H1 (cell line): Measurements from ENCODE around the gene IL20RB. TPM values are rescaled to one million over a fixed set of nuclear protein-coding genes. Genes with fewer than 3 reads are reported as not detected.

Experiments
- CTCF ChIA-PET: fragments of 300-600 bp; sonication (Branson Sonifier 250); formaldehyde crosslinking; loops from one replicate; lab custom pipeline; 2021; ENCODE audit not compliant: partially characterized antibody; lab: Charles Lee
- POLR2A ChIA-PET: fragments of 300-600 bp; sonication (Branson Sonifier 250); formaldehyde crosslinking; loops from one replicate; lab custom pipeline; 2021; ENCODE audit warnings: inconsistent platforms; ENCODE audit not compliant: partially characterized antibody; lab: Charles Lee
- DNase-seq, 2 experiments: peaks; one replicate each; pipeline versions ENCODE4 v3.0.0 to v3.0.0-alpha.2; 2010 to 2022; ENCODE audit warnings: low spot score in 2 of 2, low read depth in 1 of 2, mixed read lengths in 1 of 2
- FAIRE-seq: peaks from 2 replicates; lab custom pipeline; 2011; peaks lifted over from hg19 to GRCh38; lab: Jason Lieb, UNC
- H2AFZ ChIP-seq: 2 replicates; pipeline ENCODE4 v1.8.1; 2012; ENCODE audit warnings: low read length, inconsistent platforms
- H2AK5ac ChIP-seq: 2 replicates; pipeline ENCODE4 v1.6.1; 2013; ENCODE audit warnings: low read depth, low read length
- H2BK120ac ChIP-seq: replicated peaks from 2 replicates; pipeline ENCODE3; 2013; ENCODE audit warnings: low read depth, low read length, inconsistent platforms
- H2BK12ac ChIP-seq: 2 replicates; pipeline ENCODE4 v1.6.1; 2013; ENCODE audit warnings: low read depth, low read length
- H2BK15ac ChIP-seq: 2 replicates; pipeline ENCODE4 v1.6.1; 2013; ENCODE audit warnings: low read length
- H2BK20ac ChIP-seq: 2 replicates; pipeline ENCODE4 v1.6.1; 2013; ENCODE audit warnings: low read length
- H2BK5ac ChIP-seq: 2 replicates; pipeline ENCODE4 v1.6.1; 2013; ENCODE audit warnings: low read depth, low read length
- H3K14ac ChIP-seq: 2 replicates; pipeline ENCODE4 v1.6.1; 2013; ENCODE audit warnings: inconsistent platforms; ENCODE audit not compliant: insufficient read length
- H3K18ac ChIP-seq: 2 replicates; pipeline ENCODE4 v1.6.1; 2013; ENCODE audit warnings: low read length; ENCODE audit errors: extremely low read depth
- H3K23ac ChIP-seq: 2 replicates; pipeline ENCODE4 v1.6.1; 2013; ENCODE audit warnings: inconsistent platforms; ENCODE audit not compliant: insufficient read length
- H3K23me2 ChIP-seq: 2 replicates; pipeline ENCODE4 v1.6.1; 2013; ENCODE audit warnings: low read depth, low read length
- H3K27ac ChIP-seq: 2 replicates; pipeline ENCODE4 v1.6.1; 2011; ENCODE audit warnings: low read depth, low read length, inconsistent platforms
- H3K27me3 ChIP-seq, 4 experiments: replicated peaks in 1 of 4; 1 replicate in 1 of 4; 2 replicates in 3 of 4; pipeline versions ENCODE4 v1.6.1 to v1.8.1; 2011 to 2013; ENCODE audit warnings: low read length in 3 of 4, mild to moderate bottlenecking in 3 of 4, inconsistent platforms in 2 of 4, mixed read lengths in 2 of 4, moderate library complexity in 1 of 4; ENCODE audit not compliant: control insufficient read depth in 3 of 4, insufficient read depth in 3 of 4; ENCODE audit errors: extremely low read depth in 1 of 4
- H3K36me3 ChIP-seq, 4 experiments: 2 replicates each; pipeline versions ENCODE4 v1.6.1 to v1.8.1; 2011 to 2013; ENCODE audit warnings: mild to moderate bottlenecking in 4 of 4, low read length in 3 of 4, moderate library complexity in 2 of 4, control low read depth in 1 of 4, inconsistent platforms in 1 of 4; ENCODE audit not compliant: insufficient read depth in 4 of 4, control insufficient read depth in 2 of 4
- H3K4ac ChIP-seq: replicated peaks from 2 replicates; pipeline ENCODE3; 2013; ENCODE audit warnings: low read length, low read depth, mixed read lengths, inconsistent platforms; ENCODE audit not compliant: insufficient read length
- H3K4me1 ChIP-seq, 4 experiments: replicated peaks in 1 of 4; 1 replicate in 1 of 4; 2 replicates in 3 of 4; pipeline versions ENCODE4 v1.6.1 to v1.8.1; 2011 to 2013; ENCODE audit warnings: low read length in 3 of 4, inconsistent platforms in 2 of 4, mixed read lengths in 1 of 4; ENCODE audit not compliant: insufficient read depth in 4 of 4, control insufficient read depth in 3 of 4
- H3K4me2 ChIP-seq, 2 experiments: 2 replicates each; pipeline versions ENCODE4 v1.6.1 to v1.8.1; 2011 to 2013; ENCODE audit warnings: low read depth in 2 of 2, low read length in 2 of 2, control low read depth in 1 of 2, inconsistent platforms in 1 of 2, mild to moderate bottlenecking in 1 of 2; ENCODE audit not compliant: insufficient read depth in 1 of 2
- H3K4me3 ChIP-seq, 4 experiments: fragments of 200-600, 300-600 bp in 1 of 4; sonication (generic), shearing (Covaris generic), sonication (Bioruptor Twin) in 1 of 4; 2 replicates each; pipeline versions ENCODE4 v1.5.1 to v1.8.1; 2011 to 2016; ENCODE audit warnings: low read length in 4 of 4, low read depth in 3 of 4, control low read depth in 2 of 4, inconsistent platforms in 2 of 4, mild to moderate bottlenecking in 2 of 4, mixed read lengths in 1 of 4, moderate library complexity in 1 of 4; ENCODE audit not compliant: insufficient read depth in 2 of 4; ENCODE audit errors: extremely low read depth in 1 of 4
- H3K56ac ChIP-seq: replicated peaks from 2 replicates; pipeline ENCODE3; 2013; ENCODE audit warnings: low read depth, mild to moderate bottlenecking, mixed read lengths, low read length, inconsistent platforms; ENCODE audit not compliant: insufficient read length
- H3K79me1 ChIP-seq: 2 replicates; pipeline ENCODE4 v1.6.1; 2013; ENCODE audit warnings: low read depth, low read length, control low read depth
- H3K79me2 ChIP-seq, 2 experiments: 2 replicates each; pipeline versions ENCODE4 v1.6.1 to v1.8.1; 2012 to 2013; ENCODE audit warnings: low read length in 2 of 2, mild to moderate bottlenecking in 2 of 2, inconsistent platforms in 1 of 2; ENCODE audit not compliant: insufficient read depth in 2 of 2, control insufficient read depth in 1 of 2
- H3K9ac ChIP-seq, 4 experiments: replicated peaks in 1 of 4; 1 replicate in 1 of 4; 2 replicates in 3 of 4; pipeline versions ENCODE4 v1.6.1 to v1.8.1; 2011 to 2013; ENCODE audit warnings: low read depth in 3 of 4, low read length in 3 of 4, control low read depth in 2 of 4, mild to moderate bottlenecking in 2 of 4, moderate library complexity in 2 of 4, inconsistent platforms in 1 of 4; ENCODE audit errors: extremely low read depth in 1 of 4
- H3K9me3 ChIP-seq, 2 experiments: 2 replicates each; pipeline versions ENCODE4 v1.6.1 to v1.8.1; 2012 to 2013; ENCODE audit warnings: mild to moderate bottlenecking in 2 of 2, moderate library complexity in 2 of 2, control low read depth in 1 of 2, inconsistent platforms in 1 of 2, low read depth in 1 of 2, low read length in 1 of 2, mixed read lengths in 1 of 2; ENCODE audit not compliant: insufficient read depth in 2 of 2
- H4K20me1 ChIP-seq, 2 experiments: replicated peaks in 1 of 2; 2 replicates each; pipeline versions ENCODE3 to v1.8.1; 2011 to 2013; ENCODE audit warnings: inconsistent platforms in 2 of 2, low read length in 2 of 2, mild to moderate bottlenecking in 1 of 2; ENCODE audit not compliant: insufficient read depth in 2 of 2, control insufficient read depth in 1 of 2
- H4K5ac ChIP-seq: 2 replicates; pipeline ENCODE4 v1.6.1; 2013; ENCODE audit warnings: low read length, low read depth, mixed read lengths, inconsistent platforms; ENCODE audit not compliant: insufficient read length
- H4K8ac ChIP-seq: 2 replicates; pipeline ENCODE4 v1.8.0; 2013; ENCODE audit warnings: mild to moderate bottlenecking, moderate library complexity, low read length, inconsistent platforms; ENCODE audit not compliant: insufficient read depth; ENCODE audit errors: extremely low read depth
- H4K91ac ChIP-seq: replicated peaks from 2 replicates; pipeline ENCODE3; 2013; ENCODE audit warnings: low read length, mixed read lengths, inconsistent platforms; ENCODE audit not compliant: insufficient read length
- ASH2L ChIP-seq: fragments of 200-600, 300-600 bp; sonication (generic); IDR thresholded peaks from one replicate; pipeline ENCODE4 v1.7.1; 2017; ENCODE audit warnings: low read length
- CREB1 ChIP-seq: IDR thresholded peaks from 2 replicates; pipeline ENCODE4 v1.6.1; 2012; ENCODE audit warnings: inconsistent platforms
- JUND ChIP-seq: IDR thresholded peaks from 2 replicates; pipeline ENCODE4 v1.6.1; 2011; ENCODE audit warnings: mild to moderate bottlenecking, improper control_type of control experiment, low read length
- POU5F1 ChIP-seq: IDR thresholded peaks from 2 replicates; pipeline ENCODE4 v1.6.1; 2011; ENCODE audit warnings: low read depth, mild to moderate bottlenecking, low read length, moderate library complexity
- RFX5 ChIP-seq: IDR thresholded peaks from 2 replicates; pipeline ENCODE4 v1.6.1; 2011; ENCODE audit warnings: low read depth, low read length, improper control_type of control experiment, borderline replicate concordance
- SIN3A ChIP-seq, 2 experiments: IDR thresholded peaks in 1 of 2; conservative IDR thresholded peaks in 1 of 2; 2 replicates each; pipeline ENCODE4 v1.6.1; 2011 to 2012; ENCODE audit warnings: low read length in 2 of 2, improper control_type of control experiment in 1 of 2, low read depth in 1 of 2, mild to moderate bottlenecking in 1 of 2
- TAF1 ChIP-seq: IDR thresholded peaks from 2 replicates; pipeline ENCODE4 v1.6.1; 2011; ENCODE audit warnings: mild to moderate bottlenecking, low read depth, low read length
- TEAD4 ChIP-seq: IDR thresholded peaks from 2 replicates; pipeline ENCODE4 v1.6.1; 2012; ENCODE audit warnings: low read depth, low read length, inconsistent platforms, mixed read lengths
- USF2 ChIP-seq: IDR thresholded peaks from 2 replicates; pipeline ENCODE4 v1.6.1; 2011; ENCODE audit warnings: low read length, improper control_type of control experiment
- YY1 ChIP-seq: IDR thresholded peaks from 2 replicates; pipeline ENCODE4 v1.6.1; 2011; ENCODE audit warnings: low read depth, mild to moderate bottlenecking, low read length
- ZNF274 ChIP-seq: IDR thresholded peaks from 2 replicates; pipeline ENCODE4 v1.7.0; 2012; ENCODE audit warnings: low read length, borderline replicate concordance; ENCODE audit errors: extremely low read depth
- WGBS, 2 experiments: shearing (Covaris generic) in 1 of 2; methylation state at CpG; one replicate each; pipeline versions ENCODE4 v1.1.6 to v1.1.7; 2013 to 2015; ENCODE audit warnings: low lambda C conversion rate in 2 of 2, mixed read lengths in 2 of 2, inconsistent platforms in 1 of 2, low coverage in 1 of 2, missing lambda C conversion rate in 1 of 2; ENCODE audit not compliant: insufficient replicate concordance in 2 of 2, insufficient coverage in 1 of 2, insufficient read length in 1 of 2; ENCODE audit errors: extremely low coverage in 1 of 2, missing lambda C conversion rate in 1 of 2; 5-methylcytosine and 5-hydroxymethylcytosine counted together
- polyA plus RNA-seq, 7 experiments: library from polyadenylated mRNA; depleted of rRNA in 3 of 7; stranded (reverse) in 5 of 7; unstranded in 2 of 7; fragments of >200 nt in 5 of 7; fragments of 200-250 nt in 2 of 7; gene quantifications; 1 replicate in 5 of 7; 2 replicates in 1 of 7; 4 replicates in 1 of 7; pipeline versions ENCODE4 v1.2.1 to v1.2.3, GENCODE V29; 2011 to 2013; ENCODE audit warnings: missing spikeins in 2 of 7, mixed read lengths in 2 of 7
- total RNA-seq: library from RNA; stranded (reverse); fragmentation: NEBNext Ultra II Directional; extraction: Animal tissue kit (Norgen Biotek cat#: 25700); gene quantifications from 2 replicates; pipeline ENCODE4 v1.2.1, GENCODE V29; 2021

The IL20RB gene
- total and polyA plus RNA-seq, 2 of the 8 experiments (the other 6 are each of a cell fraction or from before 2014, with no cell fraction given): 1.6 to 1.8 TPM

- no peak overlapping the region for H2AFZ ChIP-seq
- DNase-seq (no peak), FAIRE-seq (no peak)
- no peaks in the 10 kb centered on the region for H3K23me2 ChIP-seq
- no peak overlapping the region for H3K23ac ChIP-seq
- no peak overlapping the region for H3K27ac ChIP-seq
- H4K8ac ChIP-seq: no peak overlapping the region
- no peak overlapping the region for H4K91ac ChIP-seq
- no peaks in the 10 kb centered on the region for H3K9me3 ChIP-seq
- H2BK12ac ChIP-seq: no peak overlapping the region
- no peak overlapping the region for H2BK15ac ChIP-seq
- H3K27me3 ChIP-seq: no peaks in the 10 kb centered on the region
- POLR2A ChIA-PET: no interaction called here
- H3K4me3 ChIP-seq: no peak overlapping the region
- H2BK5ac ChIP-seq: no peak overlapping the region
- no peak overlapping the region for H3K4me2 ChIP-seq
- H2AK5ac ChIP-seq: no peak overlapping the region
- peaks cover 4% of the 10 kb centered on the region; the same call in 1 of the 2 replicates for H3K79me1 ChIP-seq
- H3K79me2 ChIP-seq: no peaks in the 10 kb centered on the region
- TF ChIP-seq POU5F1 (no peak), USF2 (no peak), SIN3A (conservative IDR thresholded peaks at IDR 0.05 in 1 of 2, IDR thresholded peaks at IDR 0.05 in 1 of 2; ENCODE audit: low read depth in 1 of 2, low read length in 2 of 2) (no peak), CREB1 (no peak), JUND (no peak), RFX5 (no peak), TAF1 (no peak), ZNF274 (no peak), ASH2L (no peak), TEAD4 (no peak), YY1 (no peak)
- H3K4ac ChIP-seq: no peak overlapping the region
- H3K14ac ChIP-seq: no peak overlapping the region
- no peak overlapping the region for H3K18ac ChIP-seq
- H4K5ac ChIP-seq: no peak overlapping the region
- 42% methylated on average over 2 of the region's 2 CpGs; no CpG with 5 or more reads in 1 of the 2 experiments for WGBS, 2 experiments
- no peaks in the 10 kb centered on the region for H3K36me3 ChIP-seq
- H3K56ac ChIP-seq: no peak overlapping the region
- H3K4me1 ChIP-seq: no peaks in the 10 kb centered on the region
- no peak overlapping the region for H3K9ac ChIP-seq
- no peak overlapping the region for H2BK120ac ChIP-seq
- H2BK20ac ChIP-seq: no peak overlapping the region
- no peaks in the 10 kb centered on the region for H4K20me1 ChIP-seq
- CTCF ChIA-PET: interaction anchor here (0.7 kb wide), 1 partner anchor 9 kb away, joined by 3 read pairs; no protein-coding TSS in a partner anchor
Observed at GRCh38 chr3:136974670-136975069, 16.9 kb downstream of the IL20RB start.
